ENCODE results near the gene SEPTIN12.

DNA sequence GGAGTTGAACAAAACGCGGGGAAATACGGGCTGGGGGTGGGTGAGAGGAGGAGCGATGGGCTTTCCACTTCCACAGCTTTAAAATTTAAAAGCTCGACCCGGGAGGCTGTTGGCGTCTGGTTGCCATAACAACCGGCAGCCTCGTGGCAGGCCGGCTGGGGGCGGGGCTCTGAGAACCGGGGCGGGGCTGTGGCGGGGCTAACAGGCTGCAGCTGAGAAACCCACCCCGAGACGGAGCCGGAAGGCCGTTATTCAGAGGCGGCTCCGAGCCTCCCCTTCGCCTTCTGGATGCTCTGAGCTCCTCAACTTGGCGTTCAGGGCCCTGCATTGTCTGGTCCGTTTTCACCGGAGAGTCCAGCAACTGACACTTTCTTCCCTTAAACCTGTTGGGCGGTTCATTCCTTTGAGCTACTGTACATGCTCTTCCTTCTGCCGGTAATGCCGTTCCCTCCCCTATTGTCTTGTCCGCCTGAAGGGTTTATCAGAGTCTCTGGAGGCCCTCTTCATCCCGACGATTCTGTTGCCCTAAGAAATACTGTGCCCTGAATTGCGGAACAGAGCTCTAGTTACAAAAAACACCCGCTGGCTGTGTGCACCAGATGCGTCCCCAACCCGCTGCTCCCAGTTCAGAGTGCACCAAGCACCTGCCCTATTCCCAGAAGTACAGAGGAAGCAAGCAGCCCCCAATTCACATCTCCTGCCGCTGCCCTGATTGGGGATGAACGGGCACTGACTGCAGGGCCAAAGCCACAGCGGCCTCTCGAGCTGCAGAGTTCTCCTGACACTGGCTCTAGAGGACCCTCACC is 53.2 kb downstream of the SEPTIN12 start:
- TF ChIP-seq, protein P1, sequence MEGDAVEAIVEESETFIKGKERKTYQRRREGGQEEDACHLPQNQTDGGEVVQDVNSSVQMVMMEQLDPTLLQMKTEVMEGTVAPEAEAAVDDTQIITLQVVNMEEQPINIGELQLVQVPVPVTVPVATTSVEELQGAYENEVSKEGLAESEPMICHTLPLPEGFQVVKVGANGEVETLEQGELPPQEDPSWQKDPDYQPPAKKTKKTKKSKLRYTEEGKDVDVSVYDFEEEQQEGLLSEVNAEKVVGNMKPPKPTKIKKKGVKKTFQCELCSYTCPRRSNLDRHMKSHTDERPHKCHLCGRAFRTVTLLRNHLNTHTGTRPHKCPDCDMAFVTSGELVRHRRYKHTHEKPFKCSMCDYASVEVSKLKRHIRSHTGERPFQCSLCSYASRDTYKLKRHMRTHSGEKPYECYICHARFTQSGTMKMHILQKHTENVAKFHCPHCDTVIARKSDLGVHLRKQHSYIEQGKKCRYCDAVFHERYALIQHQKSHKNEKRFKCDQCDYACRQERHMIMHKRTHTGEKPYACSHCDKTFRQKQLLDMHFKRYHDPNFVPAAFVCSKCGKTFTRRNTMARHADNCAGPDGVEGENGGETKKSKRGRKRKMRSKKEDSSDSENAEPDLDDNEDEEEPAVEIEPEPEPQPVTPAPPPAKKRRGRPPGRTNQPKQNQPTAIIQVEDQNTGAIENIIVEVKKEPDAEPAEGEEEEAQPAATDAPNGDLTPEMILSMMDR (IDR thresholded peaks at IDR 0.05): no peak
- no peak for TF ChIP-seq POLR2A (IDR thresholded peaks at IDR 0.05)

Measured in thyroid gland (tissue), 4 donors.